Measurements from ENCODE around the gene SHISAL1.

SHISAL1 gene

DNA sequence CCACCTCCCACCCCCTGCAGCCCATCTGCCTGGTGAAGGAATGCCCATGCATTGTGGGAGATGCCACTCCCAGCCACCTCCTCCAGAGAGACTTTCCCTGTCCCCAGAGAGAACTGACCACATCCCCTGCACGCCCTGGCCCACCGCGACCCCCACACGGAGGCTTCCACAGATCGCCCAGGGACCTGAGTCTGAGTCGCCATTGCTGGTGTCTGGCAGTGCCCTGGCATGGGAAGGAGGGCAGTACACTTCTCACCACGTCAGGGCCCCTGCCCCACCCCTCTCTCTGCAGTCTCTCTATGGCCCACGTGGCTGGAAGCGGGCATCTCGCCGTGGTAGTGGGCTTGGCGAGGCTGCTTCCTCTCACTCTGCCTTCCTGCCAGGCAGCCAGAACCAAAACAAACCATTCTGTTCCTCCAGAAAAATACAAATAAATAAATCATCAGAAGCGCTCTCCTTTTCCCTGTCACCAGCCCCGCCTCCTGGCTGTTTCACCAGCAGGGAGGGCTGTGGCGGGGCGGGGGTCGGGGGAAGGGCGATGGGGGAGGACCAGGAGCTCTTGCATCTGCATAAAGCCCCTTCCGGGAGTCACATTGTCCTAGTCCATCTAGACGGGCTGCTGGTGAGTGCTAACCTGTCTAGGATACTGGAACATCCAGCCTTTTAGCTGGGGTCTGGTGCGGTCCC, 20.9 kb downstream of the SHISAL1 start:
- Histone ChIP-seq H3K79me2 (ENCODE audit: insufficient read depth, low read depth) (no peaks in the 10 kb centered on the region), H3K4me2 (no peak overlapping the region), H3K36me3 (ENCODE audit: insufficient read depth) (no peaks in the 10 kb centered on the region), H3K27me3 (ENCODE audit: insufficient read depth, low read depth) (no peaks in the 10 kb centered on the region; the same call in 1 of the 2 replicates), H3K4me3 (IDR thresholded peaks at IDR 0.05; ENCODE audit: insufficient read depth, low read depth, low read length) (no peak overlapping the region), H2AFZ (ENCODE audit: low read depth) (no peak overlapping the region), H3K9ac (no peak overlapping the region), H4K20me1 (ENCODE audit: insufficient read depth) (no peaks in the 10 kb centered on the region), H3K27ac (no peak overlapping the region), H3K4me1 (ENCODE audit: low read depth, poor library complexity, severe bottlenecking) (no peaks in the 10 kb centered on the region)
- TF ChIP-seq, protein P1, sequence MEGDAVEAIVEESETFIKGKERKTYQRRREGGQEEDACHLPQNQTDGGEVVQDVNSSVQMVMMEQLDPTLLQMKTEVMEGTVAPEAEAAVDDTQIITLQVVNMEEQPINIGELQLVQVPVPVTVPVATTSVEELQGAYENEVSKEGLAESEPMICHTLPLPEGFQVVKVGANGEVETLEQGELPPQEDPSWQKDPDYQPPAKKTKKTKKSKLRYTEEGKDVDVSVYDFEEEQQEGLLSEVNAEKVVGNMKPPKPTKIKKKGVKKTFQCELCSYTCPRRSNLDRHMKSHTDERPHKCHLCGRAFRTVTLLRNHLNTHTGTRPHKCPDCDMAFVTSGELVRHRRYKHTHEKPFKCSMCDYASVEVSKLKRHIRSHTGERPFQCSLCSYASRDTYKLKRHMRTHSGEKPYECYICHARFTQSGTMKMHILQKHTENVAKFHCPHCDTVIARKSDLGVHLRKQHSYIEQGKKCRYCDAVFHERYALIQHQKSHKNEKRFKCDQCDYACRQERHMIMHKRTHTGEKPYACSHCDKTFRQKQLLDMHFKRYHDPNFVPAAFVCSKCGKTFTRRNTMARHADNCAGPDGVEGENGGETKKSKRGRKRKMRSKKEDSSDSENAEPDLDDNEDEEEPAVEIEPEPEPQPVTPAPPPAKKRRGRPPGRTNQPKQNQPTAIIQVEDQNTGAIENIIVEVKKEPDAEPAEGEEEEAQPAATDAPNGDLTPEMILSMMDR (conservative IDR thresholded peaks at IDR 0.05; ENCODE audit: low read depth, low read length), result no peak

- no peak overlapping the region for H3K27ac ChIP-seq
- no peak overlapping the region for H2AFZ ChIP-seq (ENCODE audit: low read depth)
- H3K79me2 ChIP-seq (ENCODE audit: insufficient read depth, low read depth), result no peaks in the 10 kb centered on the region
- no peak overlapping the region for H3K4me3 ChIP-seq (IDR thresholded peaks at IDR 0.05; ENCODE audit: insufficient read depth, low read depth, low read length)
- H3K9ac ChIP-seq, result no peak overlapping the region
- H3K4me2 ChIP-seq, result no peak overlapping the region
- no peaks in the 10 kb centered on the region for H4K20me1 ChIP-seq (ENCODE audit: insufficient read depth)
- no peaks in the 10 kb centered on the region for H3K36me3 ChIP-seq (ENCODE audit: insufficient read depth)
- H3K27me3 ChIP-seq (ENCODE audit: insufficient read depth, low read depth), result no peaks in the 10 kb centered on the region; the same call in 1 of the 2 replicates
- H3K4me1 ChIP-seq (ENCODE audit: low read depth, poor library complexity, severe bottlenecking), result no peaks in the 10 kb centered on the region
- TF ChIP-seq, protein P1 (conservative IDR thresholded peaks at IDR 0.05; ENCODE audit: low read depth, low read length), result no peak
These were observed 21.5 kb downstream of the SHISAL1 start for GRCh38 chr22:44291265-44291664.

- no peaks in the 10 kb centered on the region for H3K79me2 ChIP-seq (ENCODE audit: insufficient read depth, low read depth)
- H3K36me3 ChIP-seq (ENCODE audit: insufficient read depth), result no peaks in the 10 kb centered on the region
- H3K27me3 ChIP-seq (ENCODE audit: insufficient read depth, low read depth), result no peaks in the 10 kb centered on the region; the same call in 1 of the 2 replicates
- no peak overlapping the region for H3K9ac ChIP-seq
- H3K4me1 ChIP-seq (ENCODE audit: low read depth, poor library complexity, severe bottlenecking), result no peaks in the 10 kb centered on the region
- H3K4me3 ChIP-seq (IDR thresholded peaks at IDR 0.05; ENCODE audit: insufficient read depth, low read depth, low read length), result no peak overlapping the region
- no peaks in the 10 kb centered on the region for H4K20me1 ChIP-seq (ENCODE audit: insufficient read depth)
- TF ChIP-seq, protein P1 (conservative IDR thresholded peaks at IDR 0.05; ENCODE audit: low read depth, low read length), result no peak
- H3K27ac ChIP-seq, result no peak overlapping the region
- H2AFZ ChIP-seq (ENCODE audit: low read depth), result no peak overlapping the region
- H3K4me2 ChIP-seq, result no peak overlapping the region
These were observed 23.2 kb downstream of the SHISAL1 start for GRCh38 chr22:44289414-44290171.

DNA sequence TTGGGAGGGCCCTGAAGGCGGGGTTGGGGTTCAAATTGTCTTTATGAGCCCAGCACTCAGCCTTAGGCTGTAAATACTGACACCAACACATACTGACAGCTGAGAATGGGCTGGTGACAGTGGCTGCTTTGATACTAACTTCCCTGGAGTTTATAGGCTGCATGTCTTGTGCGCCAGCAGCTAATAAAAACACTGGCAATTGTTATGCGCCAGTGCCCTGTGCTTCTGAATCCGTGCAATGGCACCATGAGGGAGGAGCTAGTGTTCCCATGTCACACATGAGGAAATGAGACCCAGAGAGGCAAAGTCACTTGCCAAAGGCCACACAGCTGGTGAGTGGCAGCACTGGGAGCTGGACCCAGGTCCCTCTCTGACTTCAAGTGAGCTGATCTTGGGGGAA, 23.8 kb downstream of the SHISAL1 start:
- H3K4me2 ChIP-seq, result no peak overlapping the region
- no peak overlapping the region for H3K27ac ChIP-seq
- no peaks in the 10 kb centered on the region for H4K20me1 ChIP-seq (ENCODE audit: insufficient read depth)
- H3K79me2 ChIP-seq (ENCODE audit: insufficient read depth, low read depth), result no peaks in the 10 kb centered on the region
- TF ChIP-seq, protein P1 (conservative IDR thresholded peaks at IDR 0.05; ENCODE audit: low read depth, low read length), result no peak
- H3K9ac ChIP-seq, result no peak overlapping the region
- H3K36me3 ChIP-seq (ENCODE audit: insufficient read depth), result no peaks in the 10 kb centered on the region
- no peak overlapping the region for H3K4me3 ChIP-seq (IDR thresholded peaks at IDR 0.05; ENCODE audit: insufficient read depth, low read depth, low read length)
- H2AFZ ChIP-seq (ENCODE audit: low read depth), result no peak overlapping the region
- H3K4me1 ChIP-seq (ENCODE audit: low read depth, poor library complexity, severe bottlenecking), result no peaks in the 10 kb centered on the region
- no peaks in the 10 kb centered on the region; the same call in 1 of the 2 replicates for H3K27me3 ChIP-seq (ENCODE audit: insufficient read depth, low read depth)

Measured in KMS-11 (cell line).